A673 (cell line): ENCODE data around the gene MESD. TPM values are rescaled to one million over a fixed set of nuclear protein-coding genes. Genes with fewer than 3 reads are reported as not detected.

Source experiments
- BruUV-seq: library from RNA; stranded (reverse); fragments of 400-500 nt; replicated peaks from 2 replicates; lab custom pipeline; 2021; lab: Mats Ljungman, UMichigan
- CTCF ChIA-PET: fragments of 300-600 bp; sonication (Branson Sonifier 250); formaldehyde crosslinking; loops from one replicate; lab custom pipeline; 2022; ENCODE audit warnings: antibody characterized with exemption; lab: Charles Lee
- POLR2A ChIA-PET: fragments of 300-600 bp; sonication (Branson Sonifier 250); formaldehyde crosslinking; loops from one replicate; lab custom pipeline; 2022; ENCODE audit warnings: antibody characterized with exemption; ENCODE audit not compliant: low non-redundant PET; lab: Charles Lee
- DNase-seq: peaks from one replicate; pipeline ENCODE4 v3.0.0-alpha.2; 2015; ENCODE audit warnings: low spot score
- H3K27ac ChIP-seq: fragments of 200-600 bp; sonication (generic); 2 replicates; pipeline ENCODE4 v1.5.1; 2016; ENCODE audit warnings: mixed run types, low read depth, mild to moderate bottlenecking, mixed read lengths, antibody characterized with exemption, low read length; ENCODE audit not compliant: poor library complexity, severe bottlenecking
- H3K27me3 ChIP-seq: fragments of 200-600 bp; sonication (generic); replicated peaks from 2 replicates; pipeline ENCODE4 v1.6.1; 2017; ENCODE audit warnings: mixed run types, low read depth, mild to moderate bottlenecking, mixed read lengths, antibody characterized with exemption, low read length; ENCODE audit not compliant: insufficient read depth, poor library complexity
- H3K36me3 ChIP-seq: fragments of 200-600 bp; sonication (generic); 2 replicates; pipeline ENCODE4 v1.6.1; 2016; ENCODE audit warnings: mixed run types, mild to moderate bottlenecking, mixed read lengths, antibody characterized with exemption, low read length; ENCODE audit not compliant: insufficient read depth, poor library complexity, severe bottlenecking
- H3K4me1 ChIP-seq: fragments of 200-600 bp; sonication (generic); 2 replicates; pipeline ENCODE4 v1.6.1; 2017; ENCODE audit warnings: mixed run types, mild to moderate bottlenecking, mixed read lengths, antibody characterized with exemption, low read length; ENCODE audit not compliant: insufficient read depth, poor library complexity, severe bottlenecking
- H3K4me3 ChIP-seq: fragments of 200-600 bp; sonication (generic); 2 replicates; pipeline ENCODE4 v1.5.1; 2016; ENCODE audit warnings: low read depth, mixed run types, mild to moderate bottlenecking, mixed read lengths, low read length; ENCODE audit not compliant: poor library complexity, severe bottlenecking
- H3K9me3 ChIP-seq: fragments of 200-600 bp; sonication (generic); 2 replicates; pipeline ENCODE4 v1.6.1; 2016; ENCODE audit warnings: mixed run types, low read depth, mild to moderate bottlenecking, mixed read lengths, antibody characterized with exemption, low read length; ENCODE audit not compliant: poor library complexity, severe bottlenecking
- CTCF ChIP-seq: fragments of 300-800, 200-600 bp; sonication (generic); conservative IDR thresholded peaks from 2 replicates; pipeline ENCODE4 v1.5.1; 2017; ENCODE audit warnings: low read depth, mild to moderate bottlenecking, antibody characterized with exemption, low read length, moderate library complexity, mixed read lengths
- EZH2 ChIP-seq: fragments of 200-600 bp; sonication (generic); IDR thresholded peaks from 2 replicates; pipeline ENCODE4 v1.6.1; 2017; ENCODE audit warnings: borderline replicate concordance, low read depth, mild to moderate bottlenecking, mixed read lengths, antibody characterized with exemption, low read length; ENCODE audit not compliant: poor library complexity, severe bottlenecking
- intact Hi-C: fragments of 100-400 bp; cut with micrococcal nuclease; formaldehyde crosslinking; loops from one replicate; pipeline ENCODE4 v1.10.0; 2022; ENCODE audit not compliant: unreplicated experiment
- total RNA-seq: library from RNA; stranded (reverse); gene quantifications from 2 replicates; pipeline ENCODE4 v1.2.3, GENCODE V29; 2021

Gene MESD
- total RNA-seq, 1 experiment from 2014 or later = 28.1 TPM

GRCh38 chr15:80929689-80930088, 59.9 kb downstream of the MESD start:
- CTCF ChIA-PET = no interaction called here
- H3K4me1 ChIP-seq = no peaks in the 10 kb centered on the region
- intact Hi-C loops = no loop called here
- BruUV-seq = no TSS peak
- no peaks in the 10 kb centered on the region for H3K9me3 ChIP-seq
- DNase-seq = no peak
- no peaks in the 10 kb centered on the region for H3K27me3 ChIP-seq
- H3K4me3 ChIP-seq = no peak overlapping the region
- no peak overlapping the region for H3K27ac ChIP-seq
- no peaks in the 10 kb centered on the region for H3K36me3 ChIP-seq
- no peak for TF ChIP-seq EZH2
- no peak for TF ChIP-seq CTCF
- POLR2A ChIA-PET = no interaction called here

- ChIA-PET POLR2A (no interaction called here), CTCF (no interaction called here)
- no peak overlapping the region for H3K27ac ChIP-seq
- no peaks in the 10 kb centered on the region for H3K4me1 ChIP-seq
- H3K36me3 ChIP-seq = no peaks in the 10 kb centered on the region
- TF ChIP-seq CTCF (no peak), EZH2 (no peak)
- H3K9me3 ChIP-seq = no peaks in the 10 kb centered on the region
- intact Hi-C loops = no loop called here
- BruUV-seq = no TSS peak
- H3K27me3 ChIP-seq = no peaks in the 10 kb centered on the region
- H3K4me3 ChIP-seq = no peak overlapping the region
- no peak for DNase-seq
These were observed 60.4 kb downstream of the MESD start for GRCh38 chr15:80929225-80929624.

- CTCF ChIA-PET = no interaction called here
These were observed 63.5 kb downstream of the MESD start for GRCh38 chr15:80926126-80926525.

More at GRCh38 chr15:80926126-80926525, 63.5 kb downstream of the MESD start:
- DNase-seq = no peak
- Histone ChIP-seq H3K9me3 (no peaks in the 10 kb centered on the region), H3K27me3 (no peaks in the 10 kb centered on the region), H3K4me3 (no peak overlapping the region), H3K4me1 (no peaks in the 10 kb centered on the region), H3K36me3 (no peaks in the 10 kb centered on the region), H3K27ac (no peak overlapping the region)
- intact Hi-C loops = no loop called here
- POLR2A ChIA-PET = no interaction called here
- no TSS peak for BruUV-seq
- TF ChIP-seq EZH2 (no peak), CTCF (no peak)
